H9 (cell line): ENCODE data around the gene TLR3. TPM values are rescaled to one million over a fixed set of nuclear protein-coding genes. Genes with fewer than 3 reads are reported as not detected.

Source experiments
- DNase-seq: peaks from one replicate; pipeline ENCODE4 v3.0.0-alpha.2; 2017
- H2AFZ ChIP-seq: one replicate; pipeline ENCODE4 v1.6.1; 2013; ENCODE audit warnings: mild to moderate bottlenecking, low read length, control low read depth, moderate library complexity
- H2AK5ac ChIP-seq: 2 replicates; pipeline ENCODE4 v1.6.1; 2013; ENCODE audit warnings: low read length, control low read depth, mixed read lengths; ENCODE audit not compliant: insufficient read length
- H2BK120ac ChIP-seq: one replicate; pipeline ENCODE4 v1.6.1; 2013; ENCODE audit warnings: low read depth, mild to moderate bottlenecking, low read length, control low read depth, inconsistent platforms; ENCODE audit not compliant: poor library complexity, severe bottlenecking
- H2BK12ac ChIP-seq: 2 replicates; pipeline ENCODE4 v1.6.1; 2013; ENCODE audit warnings: low read length, control low read depth, mixed read lengths, low read depth; ENCODE audit not compliant: insufficient read length
- H2BK15ac ChIP-seq: 2 replicates; pipeline ENCODE4 v1.6.1; 2013; ENCODE audit warnings: low read depth, low read length, control low read depth
- H2BK20ac ChIP-seq: one replicate; pipeline ENCODE4 v1.6.1; 2013; ENCODE audit warnings: low read depth, mild to moderate bottlenecking, low read length, control low read depth, inconsistent platforms; ENCODE audit not compliant: poor library complexity, severe bottlenecking
- H2BK5ac ChIP-seq: 2 replicates; pipeline ENCODE4 v1.6.1; 2013; ENCODE audit warnings: low read length, control low read depth, mixed read lengths; ENCODE audit not compliant: insufficient read length
- H3K14ac ChIP-seq: 2 replicates; pipeline ENCODE4 v1.6.1; 2013; ENCODE audit warnings: low read length, control low read depth; ENCODE audit not compliant: insufficient read depth
- H3K18ac ChIP-seq: 2 replicates; pipeline ENCODE4 v1.6.1; 2013; ENCODE audit warnings: low read depth, mild to moderate bottlenecking, mixed read lengths, low read length, control low read depth; ENCODE audit not compliant: insufficient read length
- H3K23ac ChIP-seq: 2 replicates; pipeline ENCODE4 v1.6.1; 2013; ENCODE audit warnings: low read length, control low read depth, mixed read lengths, low read depth; ENCODE audit not compliant: insufficient read length
- H3K23me2 ChIP-seq: 2 replicates; pipeline ENCODE4 v1.6.1; 2013; ENCODE audit warnings: low read depth, mild to moderate bottlenecking, mixed read lengths, low read length, control low read depth; ENCODE audit not compliant: insufficient read length, poor library complexity, severe bottlenecking
- H3K27ac ChIP-seq: 2 replicates; pipeline ENCODE4 v1.5.1; 2013; ENCODE audit warnings: low read length, control low read depth, mixed read lengths, low read depth; ENCODE audit not compliant: insufficient read length
- H3K27me3 ChIP-seq: 2 replicates; pipeline ENCODE4 v1.6.1; 2013; ENCODE audit warnings: low read length, control low read depth, inconsistent platforms; ENCODE audit not compliant: insufficient read depth
- H3K4ac ChIP-seq: 2 replicates; pipeline ENCODE4 v1.6.1; 2013; ENCODE audit warnings: low read depth, mild to moderate bottlenecking, control low read depth, inconsistent platforms, low read length, moderate library complexity
- H3K4me1 ChIP-seq: 2 replicates; pipeline ENCODE4 v1.6.1; 2013; ENCODE audit warnings: low read length, control low read depth, inconsistent platforms; ENCODE audit not compliant: insufficient read depth
- H3K4me2 ChIP-seq: 2 replicates; pipeline ENCODE4 v1.6.1; 2013; ENCODE audit warnings: low read length, control low read depth, mixed read lengths; ENCODE audit not compliant: insufficient read length, insufficient read depth
- H3K56ac ChIP-seq: 2 replicates; pipeline ENCODE4 v1.6.1; 2013; ENCODE audit warnings: low read depth, mild to moderate bottlenecking, mixed read lengths, low read length, control low read depth; ENCODE audit not compliant: insufficient read length
- H3K79me1 ChIP-seq: 2 replicates; pipeline ENCODE4 v1.6.1; 2013; ENCODE audit warnings: low read depth, mild to moderate bottlenecking, moderate library complexity, low read length, control low read depth, inconsistent platforms; ENCODE audit not compliant: insufficient read depth, poor library complexity, severe bottlenecking
- H3K79me2 ChIP-seq: 2 replicates; pipeline ENCODE4 v1.6.1; 2013; ENCODE audit warnings: low read length, control low read depth, inconsistent platforms; ENCODE audit not compliant: insufficient read depth
- H3K9ac ChIP-seq: 2 replicates; pipeline ENCODE4 v1.6.1; 2013; ENCODE audit warnings: low read length, control low read depth, mixed read lengths; ENCODE audit not compliant: insufficient read length; ENCODE audit errors: extremely low read depth
- H3K9me3 ChIP-seq: one replicate; pipeline ENCODE4 v1.6.1; 2013; ENCODE audit warnings: low read depth, low read length, inconsistent platforms; ENCODE audit not compliant: control insufficient read depth
- H3T11ph ChIP-seq: one replicate; pipeline ENCODE4 v1.6.1; 2013; ENCODE audit warnings: mild to moderate bottlenecking, low read length, control low read depth, inconsistent platforms
- H4K20me1 ChIP-seq: one replicate; pipeline ENCODE4 v1.6.1; 2013; ENCODE audit not compliant: control insufficient read depth, insufficient read length, insufficient read depth
- H4K5ac ChIP-seq: 2 replicates; pipeline ENCODE4 v1.6.1; 2013; ENCODE audit warnings: low read depth, mild to moderate bottlenecking, mixed read lengths, low read length, control low read depth; ENCODE audit not compliant: insufficient read length
- H4K8ac ChIP-seq: replicated peaks from 2 replicates; pipeline ENCODE4 v1.6.1; 2013; ENCODE audit warnings: low read length, control low read depth, mixed read lengths, low read depth; ENCODE audit not compliant: insufficient read length
- H4K91ac ChIP-seq: 2 replicates; pipeline ENCODE4 v1.6.1; 2013; ENCODE audit warnings: low read depth, mild to moderate bottlenecking, moderate library complexity, mixed read lengths, low read length, control low read depth; ENCODE audit not compliant: insufficient read length
- H3K27ac Mint-ChIP-seq, 3 experiments: 2 replicates in 2 of 3; 3 replicates in 1 of 3; pipeline ENCODE4 v1.8.0; 2020 to 2021; ENCODE audit warnings: mixed read lengths in 3 of 3, mild to moderate bottlenecking in 1 of 3, moderate library complexity in 1 of 3
- H3K27me3 Mint-ChIP-seq: 2 replicates; pipeline ENCODE4 v1.8.0; 2021; ENCODE audit warnings: low read depth, mild to moderate bottlenecking, moderate library complexity, mixed read lengths
- H3K36me3 Mint-ChIP-seq, 3 experiments: 2 replicates in 2 of 3; 3 replicates in 1 of 3; pipeline ENCODE4 v1.8.0; 2020 to 2021; ENCODE audit warnings: low read depth in 3 of 3, mixed read lengths in 3 of 3; ENCODE audit not compliant: insufficient read depth in 1 of 3
- H3K4me1 Mint-ChIP-seq, 2 experiments: 2 replicates each; pipeline ENCODE4 v1.8.0; 2020; ENCODE audit warnings: mixed read lengths in 2 of 2
- H3K4me3 Mint-ChIP-seq, 2 experiments: 2 replicates in 1 of 2; 3 replicates in 1 of 2; pipeline ENCODE4 v1.8.0; 2020 to 2021; ENCODE audit warnings: mild to moderate bottlenecking in 2 of 2, mixed read lengths in 2 of 2, moderate library complexity in 1 of 2
- H3K9me3 Mint-ChIP-seq, 2 experiments: 2 replicates in 1 of 2; 3 replicates in 1 of 2; pipeline ENCODE4 v1.8.0; 2020; ENCODE audit warnings: mild to moderate bottlenecking in 2 of 2, mixed read lengths in 2 of 2, moderate library complexity in 1 of 2
- WGBS: extraction: QIAGEN DNeasy Blood & Tissue Kit; methylation state at CpG from one replicate; pipeline ENCODE4 v1.1.7; 2013; ENCODE audit warnings: missing lambda C conversion rate, low lambda C conversion rate, mixed read lengths; ENCODE audit not compliant: insufficient read length; ENCODE audit errors: extremely low coverage; 5-methylcytosine and 5-hydroxymethylcytosine counted together
- total RNA-seq: library from RNA; stranded (reverse); gene quantifications from 2 replicates; pipeline ENCODE4 v1.2.1, GENCODE V29; 2021
- TF ChIP-seq, protein P1 (sequence below): fragments of 200-600 bp; sonication (generic); conservative IDR thresholded peaks from 3 replicates; pipeline ENCODE4 v1.8.0; 2021; ENCODE audit warnings: antibody characterized with exemption, mild to moderate bottlenecking

The TLR3 gene
- total RNA-seq, 1 experiment from 2014 or later: 0.92 TPM

DNA sequence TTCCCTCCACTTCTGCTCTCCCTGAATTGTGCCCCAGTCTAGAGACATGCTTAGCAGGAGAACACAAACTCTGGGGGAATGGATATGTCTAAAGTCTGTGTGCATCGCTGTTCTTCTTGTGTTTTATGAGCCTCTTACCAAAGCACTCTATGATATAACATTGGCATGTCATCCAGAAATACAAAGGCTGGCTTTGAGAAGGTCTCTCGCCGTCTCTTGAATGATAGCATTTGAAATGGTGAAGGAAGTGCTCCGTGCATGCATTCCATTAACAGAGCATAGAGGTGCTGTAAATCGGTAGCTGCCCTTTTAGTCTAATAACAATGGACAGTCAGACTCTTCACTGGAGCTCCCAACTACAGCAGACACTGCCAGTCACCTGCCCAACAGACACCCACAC is 28.4 kb downstream of the TLR3 start:
- Histone ChIP-seq H3K23me2 (no peaks in the 10 kb centered on the region), H3K14ac (no peak overlapping the region), H2BK12ac (no peak overlapping the region), H3K79me1 (no peaks in the 10 kb centered on the region), H3T11ph (no peak overlapping the region), H4K91ac (no peak overlapping the region), H2BK120ac (no peak overlapping the region), H3K4me1 (no peaks in the 10 kb centered on the region), H3K9me3 (no peaks in the 10 kb centered on the region), H3K4me2 (no peak overlapping the region), H2AFZ (no peak overlapping the region), H4K8ac (no peak overlapping the region), H2AK5ac (no peak overlapping the region), H3K27ac (no peak overlapping the region), H2BK15ac (no peak overlapping the region), H4K20me1 (no peaks in the 10 kb centered on the region), H3K23ac (no peak overlapping the region), H3K79me2 (no peaks in the 10 kb centered on the region), H3K18ac (no peak overlapping the region), H3K9ac (no peak overlapping the region), H2BK20ac (no peak overlapping the region), H2BK5ac (no peak overlapping the region), H4K5ac (no peak overlapping the region), H3K56ac (no peak overlapping the region), H3K4ac (no peak overlapping the region), H3K27me3 (no peaks in the 10 kb centered on the region)
- no peak overlapping the region for H3K27ac Mint-ChIP-seq
- TF ChIP-seq, protein P1, sequence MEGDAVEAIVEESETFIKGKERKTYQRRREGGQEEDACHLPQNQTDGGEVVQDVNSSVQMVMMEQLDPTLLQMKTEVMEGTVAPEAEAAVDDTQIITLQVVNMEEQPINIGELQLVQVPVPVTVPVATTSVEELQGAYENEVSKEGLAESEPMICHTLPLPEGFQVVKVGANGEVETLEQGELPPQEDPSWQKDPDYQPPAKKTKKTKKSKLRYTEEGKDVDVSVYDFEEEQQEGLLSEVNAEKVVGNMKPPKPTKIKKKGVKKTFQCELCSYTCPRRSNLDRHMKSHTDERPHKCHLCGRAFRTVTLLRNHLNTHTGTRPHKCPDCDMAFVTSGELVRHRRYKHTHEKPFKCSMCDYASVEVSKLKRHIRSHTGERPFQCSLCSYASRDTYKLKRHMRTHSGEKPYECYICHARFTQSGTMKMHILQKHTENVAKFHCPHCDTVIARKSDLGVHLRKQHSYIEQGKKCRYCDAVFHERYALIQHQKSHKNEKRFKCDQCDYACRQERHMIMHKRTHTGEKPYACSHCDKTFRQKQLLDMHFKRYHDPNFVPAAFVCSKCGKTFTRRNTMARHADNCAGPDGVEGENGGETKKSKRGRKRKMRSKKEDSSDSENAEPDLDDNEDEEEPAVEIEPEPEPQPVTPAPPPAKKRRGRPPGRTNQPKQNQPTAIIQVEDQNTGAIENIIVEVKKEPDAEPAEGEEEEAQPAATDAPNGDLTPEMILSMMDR: no peak
- WGBS: no CpG with 5 or more reads among the region's 5 CpGs
- H3K36me3 Mint-ChIP-seq: no peaks in the 10 kb centered on the region
- no peak overlapping the region for H3K4me3 Mint-ChIP-seq
- peaks cover 6 to 8% of the 10 kb centered on the region in 2 experiments; a peak in 3 of 4 replicates for H3K4me1 Mint-ChIP-seq
- H3K9me3 Mint-ChIP-seq: no peaks in the 10 kb centered on the region
- H3K27me3 Mint-ChIP-seq: peaks cover 9% of the 10 kb centered on the region
- no peak for DNase-seq
